ENCODE measurements around the gene IFNAR2.

- TF ChIP-seq, protein P1, sequence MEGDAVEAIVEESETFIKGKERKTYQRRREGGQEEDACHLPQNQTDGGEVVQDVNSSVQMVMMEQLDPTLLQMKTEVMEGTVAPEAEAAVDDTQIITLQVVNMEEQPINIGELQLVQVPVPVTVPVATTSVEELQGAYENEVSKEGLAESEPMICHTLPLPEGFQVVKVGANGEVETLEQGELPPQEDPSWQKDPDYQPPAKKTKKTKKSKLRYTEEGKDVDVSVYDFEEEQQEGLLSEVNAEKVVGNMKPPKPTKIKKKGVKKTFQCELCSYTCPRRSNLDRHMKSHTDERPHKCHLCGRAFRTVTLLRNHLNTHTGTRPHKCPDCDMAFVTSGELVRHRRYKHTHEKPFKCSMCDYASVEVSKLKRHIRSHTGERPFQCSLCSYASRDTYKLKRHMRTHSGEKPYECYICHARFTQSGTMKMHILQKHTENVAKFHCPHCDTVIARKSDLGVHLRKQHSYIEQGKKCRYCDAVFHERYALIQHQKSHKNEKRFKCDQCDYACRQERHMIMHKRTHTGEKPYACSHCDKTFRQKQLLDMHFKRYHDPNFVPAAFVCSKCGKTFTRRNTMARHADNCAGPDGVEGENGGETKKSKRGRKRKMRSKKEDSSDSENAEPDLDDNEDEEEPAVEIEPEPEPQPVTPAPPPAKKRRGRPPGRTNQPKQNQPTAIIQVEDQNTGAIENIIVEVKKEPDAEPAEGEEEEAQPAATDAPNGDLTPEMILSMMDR (IDR thresholded peaks at IDR 0.05 in 2 of 3, conservative IDR thresholded peaks at IDR 0.05 in 1 of 3; ENCODE audit: borderline replicate concordance in 1 of 3, insufficient read depth in 1 of 3, low read depth in 2 of 3, low read length in 2 of 3) = no peak
- TF ChIP-seq POLR2A (IDR thresholded peaks at IDR 0.05; ENCODE audit: borderline replicate concordance, extremely low read depth, insufficient read depth, insufficient read length) (no peak), YY1 (IDR thresholded peaks at IDR 0.05; ENCODE audit: extremely low read depth, insufficient replicate concordance, low read depth, low read length) (no peak), ATF3 (IDR thresholded peaks at IDR 0.05) (no peak), POLR2AphosphoS5 (IDR thresholded peaks at IDR 0.05; ENCODE audit: low read depth, low read length) (no peak)
Observed at GRCh38 chr21:33205476-33205875, 24.3 kb upstream of the IFNAR2 start.
